DMS53 (cell line): ENCODE results near the gene VIPR1.
"Not testable (repeated sequence)": the region's sequence is repeated elsewhere in the genome, so short reads cannot be mapped to it uniquely, and the experiment has no call there.

ENCODE experiments used
- DNase-seq: peaks from one replicate; lab custom pipeline; 2025; lab: John Stamatoyannopoulos, UW

The VIPR1 gene

GRCh38 chr3:42578054-42578453 is 75.6 kb downstream of the VIPR1 start:
- no peak for DNase-seq

- not testable (repeated sequence) for DNase-seq
These were observed 76.9 kb downstream of the VIPR1 start for GRCh38 chr3:42579346-42579745.

GRCh38 chr3:42581400-42581708 is 78.9 kb downstream of the VIPR1 start:
- DNase-seq: no peak

GRCh38 chr3:42581709-42582473 is 79.4 kb downstream of the VIPR1 start, which contains the start of gene SEC22C:
TSS of gene SEC22C (minus strand) at chr3:42581967. CDS start at chr3:42569046, 12,921 bp downstream.
- DNase-seq: peak; percentile 85

GRCh38 chr3:42582474-42583070 is 80.1 kb downstream of the VIPR1 start:
- no peak for DNase-seq
